Measurements from ENCODE around the gene SLCO2A1.

GRCh38 chr3:134055661-134056060 is 25.9 kb upstream of the SLCO2A1 start:
- TF ChIP-seq EP300 (IDR thresholded peaks at IDR 0.05; ENCODE audit: low read depth) (no peak), POLR2AphosphoS5 (IDR thresholded peaks at IDR 0.05) (no peak), POLR2A (IDR thresholded peaks at IDR 0.05) (no peak)
- TF ChIP-seq, protein P1, sequence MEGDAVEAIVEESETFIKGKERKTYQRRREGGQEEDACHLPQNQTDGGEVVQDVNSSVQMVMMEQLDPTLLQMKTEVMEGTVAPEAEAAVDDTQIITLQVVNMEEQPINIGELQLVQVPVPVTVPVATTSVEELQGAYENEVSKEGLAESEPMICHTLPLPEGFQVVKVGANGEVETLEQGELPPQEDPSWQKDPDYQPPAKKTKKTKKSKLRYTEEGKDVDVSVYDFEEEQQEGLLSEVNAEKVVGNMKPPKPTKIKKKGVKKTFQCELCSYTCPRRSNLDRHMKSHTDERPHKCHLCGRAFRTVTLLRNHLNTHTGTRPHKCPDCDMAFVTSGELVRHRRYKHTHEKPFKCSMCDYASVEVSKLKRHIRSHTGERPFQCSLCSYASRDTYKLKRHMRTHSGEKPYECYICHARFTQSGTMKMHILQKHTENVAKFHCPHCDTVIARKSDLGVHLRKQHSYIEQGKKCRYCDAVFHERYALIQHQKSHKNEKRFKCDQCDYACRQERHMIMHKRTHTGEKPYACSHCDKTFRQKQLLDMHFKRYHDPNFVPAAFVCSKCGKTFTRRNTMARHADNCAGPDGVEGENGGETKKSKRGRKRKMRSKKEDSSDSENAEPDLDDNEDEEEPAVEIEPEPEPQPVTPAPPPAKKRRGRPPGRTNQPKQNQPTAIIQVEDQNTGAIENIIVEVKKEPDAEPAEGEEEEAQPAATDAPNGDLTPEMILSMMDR (IDR thresholded peaks at IDR 0.05) = no peak
